ENCODE measurements around the gene MYO10. TPM values are rescaled to one million over a fixed set of nuclear protein-coding genes. Genes with fewer than 3 reads are reported as not detected.

Gene MYO10
- total and polyA plus RNA-seq, 2 of the 8 experiments (the other 6 are each of a cell fraction or from before 2014, with no cell fraction given) = 21.5 to 107 TPM

DNA sequence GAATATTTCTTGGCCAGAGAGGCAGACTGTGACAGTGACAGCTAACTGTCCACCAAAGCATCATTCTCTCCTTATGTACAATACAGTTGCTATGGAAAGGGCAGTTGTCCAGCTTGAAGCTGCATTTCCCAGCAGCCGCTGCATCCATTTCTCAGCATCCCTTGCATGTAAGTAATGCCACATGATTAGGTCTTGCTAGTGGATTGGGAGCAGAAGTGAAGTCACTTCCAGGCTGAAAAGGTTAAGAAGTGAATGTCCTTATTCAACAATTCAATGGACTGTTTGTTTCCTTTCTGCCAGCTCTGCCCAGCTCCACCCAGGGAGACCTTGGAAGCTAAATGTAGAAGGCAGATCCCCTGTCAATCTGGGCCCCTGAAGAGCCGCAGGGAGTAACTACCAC, 293.2 kb downstream of the MYO10 start:
- DNase-seq (ENCODE audit: low read depth in 1 of 2, low spot score in 2 of 2) (no peak), FAIRE-seq (no peak)

More for the DNA sequence above, 293.2 kb downstream of the MYO10 start:
- Histone ChIP-seq H3K4me1 (replicated peaks in 1 of 4; ENCODE audit: control insufficient read depth in 3 of 4, insufficient read depth in 4 of 4, low read length in 3 of 4) (0 out of 7 replicates have a peak, but pooled peaks cover 0 to 3% (median 0%) of the 10 kb centered on the region in 4 experiments), H3K23me2 (ENCODE audit: low read depth, low read length) (no peaks in the 10 kb centered on the region; the same call in 1 of the 2 replicates), H3K56ac (replicated peaks; ENCODE audit: insufficient read length, low read depth, low read length) (no peak overlapping the region), H3K4me2 (ENCODE audit: insufficient read depth in 1 of 2, low read depth in 2 of 2, low read length in 2 of 2) (no peak overlapping the region), H2BK120ac (replicated peaks; ENCODE audit: low read depth, low read length) (no peak overlapping the region), H2AK5ac (ENCODE audit: low read depth, low read length) (no peak overlapping the region), H2AFZ (ENCODE audit: low read length) (no peak overlapping the region), H3K4ac (replicated peaks; ENCODE audit: insufficient read length, low read depth, low read length) (no peak overlapping the region), H3K79me2 (ENCODE audit: control insufficient read depth in 1 of 2, insufficient read depth in 2 of 2, low read length in 2 of 2) (no peaks in the 10 kb centered on the region), H3K14ac (ENCODE audit: insufficient read length) (no peak overlapping the region), H3K23ac (ENCODE audit: insufficient read length) (no peak overlapping the region), H3K9me3 (ENCODE audit: insufficient read depth in 2 of 2, low read depth in 1 of 2, low read length in 1 of 2) (peaks cover 7 to 12% of the 10 kb centered on the region in 2 experiments; a peak in 3 of 4 replicates), H4K20me1 (replicated peaks in 1 of 2; ENCODE audit: control insufficient read depth in 1 of 2, insufficient read depth in 2 of 2, low read length in 2 of 2) (no peaks in the 10 kb centered on the region), H3K9ac (replicated peaks in 1 of 4; ENCODE audit: extremely low read depth in 1 of 4, low read depth in 3 of 4, low read length in 3 of 4) (no peak overlapping the region), H2BK20ac (ENCODE audit: low read length) (no peak overlapping the region), H3K4me3 (ENCODE audit: extremely low read depth in 1 of 4, insufficient read depth in 2 of 4, low read depth in 3 of 4, low read length in 4 of 4) (no peak overlapping the region), H3K36me3 (ENCODE audit: control insufficient read depth in 2 of 4, insufficient read depth in 4 of 4, low read length in 3 of 4) (no peaks in the 10 kb centered on the region), H3K18ac (ENCODE audit: extremely low read depth, low read length) (no peak overlapping the region), H4K8ac (ENCODE audit: extremely low read depth, insufficient read depth, low read length) (no peak overlapping the region), H4K91ac (replicated peaks; ENCODE audit: insufficient read length, low read length) (no peak overlapping the region), H4K5ac (ENCODE audit: insufficient read length, low read depth, low read length) (no peak overlapping the region), H3K79me1 (ENCODE audit: low read depth, low read length) (no peaks in the 10 kb centered on the region), H2BK15ac (ENCODE audit: low read length) (no peak overlapping the region), H2BK5ac (ENCODE audit: low read depth, low read length) (no peak overlapping the region), H3K27me3 (replicated peaks in 1 of 4; ENCODE audit: control insufficient read depth in 3 of 4, extremely low read depth in 1 of 4, insufficient read depth in 3 of 4, low read length in 3 of 4) (no peaks in the 10 kb centered on the region), H2BK12ac (ENCODE audit: low read depth, low read length) (no peak overlapping the region), H3K27ac (ENCODE audit: low read depth, low read length) (no peak overlapping the region)
- no peak for TF ChIP-seq YY1 (IDR thresholded peaks at IDR 0.05; ENCODE audit: low read depth, low read length)
- 92% methylated on average over 2 of the region's 2 CpGs; no CpG with 5 or more reads in 1 of the 2 experiments for WGBS, 2 experiments (ENCODE audit: extremely low coverage in 1 of 2, insufficient coverage in 1 of 2, insufficient read length in 1 of 2, insufficient replicate concordance in 2 of 2, low coverage in 1 of 2, low lambda C conversion rate in 2 of 2, missing lambda C conversion rate in 1 of 2)
- CTCF ChIA-PET (ENCODE audit: partially characterized antibody) = no interaction called here
- POLR2A ChIA-PET (ENCODE audit: partially characterized antibody) = no interaction called here
